HG03103 (cell line): ENCODE measurements around the gene ENDOV.
"Not testable (repeated sequence)": the region's sequence is repeated elsewhere in the genome, so short reads cannot be mapped to it uniquely, and the experiment has no call there.

Experiments used
- ATAC-seq: cut with Tn5 transposase; IDR thresholded peaks from one replicate; pipeline ENCODE4 v1.9.1; 2021; ENCODE audit warnings: low read depth; ENCODE audit not compliant: unreplicated experiment

ENDOV gene

GRCh38 chr17:80387071-80387470, 27.9 kb upstream of the ENDOV start:
- no peak for ATAC-seq

GRCh38 chr17:80388175-80388574, 26.8 kb upstream of the ENDOV start:
- no peak for ATAC-seq

- no peak for ATAC-seq
Observed at GRCh38 chr17:80388601-80389000, 26.4 kb upstream of the ENDOV start.

- no peak for ATAC-seq
Observed at GRCh38 chr17:80389011-80389995, 25.7 kb upstream of the ENDOV start.

GRCh38 chr17:80393241-80393890, 21.6 kb upstream of the ENDOV start:
- no peak for ATAC-seq

GRCh38 chr17:80393961-80394360, 21.0 kb upstream of the ENDOV start:
- no peak for ATAC-seq

- ATAC-seq: no peak
Observed at GRCh38 chr17:80394629-80395216, 20.2 kb upstream of the ENDOV start.

GRCh38 chr17:80395402-80396151, 19.4 kb upstream of the ENDOV start:
- no peak for ATAC-seq

- no peak for ATAC-seq
Observed at GRCh38 chr17:80396157-80397033, 18.6 kb upstream of the ENDOV start.

- ATAC-seq: no peak
Observed at GRCh38 chr17:80397034-80397387, 18.0 kb upstream of the ENDOV start.

- no peak for ATAC-seq
Observed at GRCh38 chr17:80397686-80398085, 17.3 kb upstream of the ENDOV start.

GRCh38 chr17:80401086-80401485, 13.9 kb upstream of the ENDOV start:
- ATAC-seq: not testable (repeated sequence)

GRCh38 chr17:80402102-80402501, 12.9 kb upstream of the ENDOV start:
- ATAC-seq: not testable (repeated sequence)

- no peak for ATAC-seq
Observed at GRCh38 chr17:80402959-80403358, 12.0 kb upstream of the ENDOV start.

- no peak for ATAC-seq
Observed at GRCh38 chr17:80406146-80406545, 8.8 kb upstream of the ENDOV start.

GRCh38 chr17:80407917-80408316, 7.0 kb upstream of the ENDOV start:
- ATAC-seq: not testable (repeated sequence)

GRCh38 chr17:80408872-80409271, 6.1 kb upstream of the ENDOV start:
- no peak for ATAC-seq

GRCh38 chr17:80409626-80410025, 5.3 kb upstream of the ENDOV start:
- ATAC-seq: no peak

- not testable (repeated sequence) for ATAC-seq
Observed at GRCh38 chr17:80410441-80411087, 4.4 kb upstream of the ENDOV start.
